GM23338 (cell line): ENCODE results near the gene C14orf119. TPM values are rescaled to one million over a fixed set of nuclear protein-coding genes. Genes with fewer than 3 reads are reported as not detected.

Experiments
- ATAC-seq: fragments of 200-7000 bp; cut with Tn5 transposase; 3 replicates; pipeline ENCODE4 v1.9.1; 2020
- DNase-seq: peaks from one replicate; pipeline ENCODE4 v3.0.0-alpha.2; 2015; ENCODE audit warnings: low spot score
- H2AFZ ChIP-seq: fragments of 200-600 bp; sonication (generic); 2 replicates; pipeline ENCODE4 v1.8.0; 2016; ENCODE audit warnings: antibody characterized with exemption, mild to moderate bottlenecking, moderate library complexity
- H3F3A ChIP-seq: fragments of 200-600 bp; sonication (generic); replicated peaks from 2 replicates; pipeline ENCODE4 v1.8.0; 2017; ENCODE audit warnings: antibody characterized with exemption, mixed run types, low read depth
- H3K27ac ChIP-seq: fragments of 200-600 bp; sonication (generic); 2 replicates; pipeline ENCODE4 v1.6.1; 2016; ENCODE audit warnings: low read depth
- H3K27me3 ChIP-seq: fragments of 200-600 bp; sonication (generic); 2 replicates; pipeline ENCODE4 v1.8.0; 2016; ENCODE audit warnings: mild to moderate bottlenecking, mixed run types, moderate library complexity; ENCODE audit not compliant: insufficient read depth
- H3K36me3 ChIP-seq: fragments of 200-600 bp; sonication (generic); 2 replicates; pipeline ENCODE4 v1.8.0; 2016; ENCODE audit warnings: mild to moderate bottlenecking; ENCODE audit not compliant: insufficient read depth
- H3K4me1 ChIP-seq: fragments of 200-600 bp; sonication (generic); 2 replicates; pipeline ENCODE4 v1.8.0; 2016; ENCODE audit warnings: mild to moderate bottlenecking, moderate library complexity; ENCODE audit not compliant: insufficient read depth
- H3K4me2 ChIP-seq: fragments of 200-600 bp; sonication (generic); 2 replicates; pipeline ENCODE4 v1.7.1; 2017; ENCODE audit warnings: mixed run types
- H3K4me3 ChIP-seq: fragments of 200-600 bp; sonication (generic); 2 replicates; pipeline ENCODE4 v1.6.1; 2016; ENCODE audit warnings: mixed run types
- H3K79me2 ChIP-seq: fragments of 200-600 bp; sonication (generic); replicated peaks from 2 replicates; pipeline ENCODE4 v1.8.0; 2017; ENCODE audit warnings: mild to moderate bottlenecking; ENCODE audit not compliant: insufficient read depth
- H3K9me2 ChIP-seq: fragments of 200-600 bp; sonication (generic); 2 replicates; pipeline ENCODE4 v1.8.0; 2017; ENCODE audit not compliant: insufficient read depth
- H4K20me1 ChIP-seq: fragments of 200-600 bp; sonication (generic); replicated peaks from 2 replicates; pipeline ENCODE4 v1.8.0; 2017; ENCODE audit warnings: mild to moderate bottlenecking; ENCODE audit not compliant: insufficient read depth
- H3K27ac Mint-ChIP-seq: 2 replicates; pipeline ENCODE4 v1.8.0; 2020; ENCODE audit warnings: inconsistent platforms, mild to moderate bottlenecking, moderate library complexity, mixed read lengths
- H3K27me3 Mint-ChIP-seq: 3 replicates; pipeline ENCODE4 v1.8.0; 2022; ENCODE audit warnings: low read depth, mild to moderate bottlenecking, moderate library complexity, mixed read lengths, inconsistent platforms; ENCODE audit not compliant: insufficient read depth, poor library complexity
- H3K36me3 Mint-ChIP-seq: 3 replicates; pipeline ENCODE4 v1.8.0; 2021; ENCODE audit warnings: low read depth, mild to moderate bottlenecking, inconsistent platforms, moderate library complexity, mixed read lengths
- H3K4me1 Mint-ChIP-seq: 3 replicates; pipeline ENCODE4 v1.8.0; 2020; ENCODE audit warnings: mild to moderate bottlenecking, inconsistent platforms, mixed read lengths
- H3K4me3 Mint-ChIP-seq: 3 replicates; pipeline ENCODE4 v1.8.0; 2021; ENCODE audit warnings: moderate library complexity, mild to moderate bottlenecking, inconsistent platforms, mixed read lengths
- H3K9me3 Mint-ChIP-seq: 3 replicates; pipeline ENCODE4 v1.8.0; 2020; ENCODE audit warnings: moderate library complexity, mild to moderate bottlenecking, inconsistent platforms, mixed read lengths
- CREB1 ChIP-seq: fragments of 250-450 bp; sonication (Bioruptor Pico); IDR thresholded peaks from 2 replicates; pipeline ENCODE4 v1.5.0; 2020; ENCODE audit warnings: low read depth, mild to moderate bottlenecking, moderate library complexity
- CTCF ChIP-seq, 2 experiments: fragments of 200-600 bp in 1 of 2; sonication (generic) in 1 of 2; conservative IDR thresholded peaks; 2 replicates each; pipeline versions ENCODE4 v1.5.1 to v1.6.1; 2016 to 2017; ENCODE audit warnings: antibody characterized with exemption in 2 of 2, low read depth in 2 of 2, mild to moderate bottlenecking in 2 of 2, moderate library complexity in 1 of 2
- ETS1 ChIP-seq: IDR thresholded peaks from 2 replicates; pipeline ENCODE4 v1.6.1; 2016; ENCODE audit warnings: antibody characterized with exemption
- EZH2 ChIP-seq: fragments of 200-600 bp; sonication (generic); IDR thresholded peaks from one replicate; pipeline ENCODE4 v1.8.0; 2017; ENCODE audit warnings: antibody characterized with exemption, mild to moderate bottlenecking, low read depth; ENCODE audit not compliant: unreplicated experiment
- EZH2phosphoT487 ChIP-seq: fragments of 200-600 bp; sonication (generic); IDR thresholded peaks from one replicate; pipeline ENCODE4 v1.8.1; 2018; ENCODE audit warnings: antibody characterized with exemption; ENCODE audit not compliant: unreplicated experiment
- JUNB ChIP-seq: IDR thresholded peaks from one replicate; pipeline ENCODE4 v1.6.1; 2016; ENCODE audit warnings: antibody characterized with exemption; ENCODE audit not compliant: unreplicated experiment
- NANOG ChIP-seq: IDR thresholded peaks from 2 replicates; pipeline ENCODE4 v1.6.1; 2016; ENCODE audit warnings: antibody characterized with exemption, borderline replicate concordance
- POLR2AphosphoS5 ChIP-seq: IDR thresholded peaks from 2 replicates; pipeline ENCODE4 v1.6.1; 2016; ENCODE audit warnings: antibody characterized with exemption, low read depth
- STAT1 ChIP-seq: IDR thresholded peaks from one replicate; pipeline ENCODE4 v1.6.1; 2016; ENCODE audit warnings: antibody characterized with exemption; ENCODE audit not compliant: unreplicated experiment
- ZNF114 ChIP-seq: fragments of 250-450 bp; sonication (Bioruptor Pico); IDR thresholded peaks from 2 replicates; pipeline ENCODE4 v1.5.0; 2020; ENCODE audit warnings: mild to moderate bottlenecking, moderate library complexity
- ZNF331 ChIP-seq: fragments of 250-450 bp; sonication (Bioruptor Pico); IDR thresholded peaks from 2 replicates; pipeline ENCODE4 v1.5.0; 2020; ENCODE audit warnings: low read depth, mild to moderate bottlenecking, moderate library complexity
- polyA plus RNA-seq: library from polyadenylated mRNA; unstranded; fragments of >200 nt; fragmentation: Nextera tagmentation; extraction: Ambion mirVana; gene quantifications from 2 replicates; pipeline ENCODE4 v1.2.1, GENCODE V29; 2016
- total RNA-seq: library from RNA; depleted of rRNA; stranded (reverse); fragments of >200 nt; shearing (Covaris generic); gene quantifications from 2 replicates; pipeline ENCODE4 v1.2.3, GENCODE V29; 2014
- TF ChIP-seq, protein P1 (sequence below): fragments of 250-450 bp; sonication (Bioruptor Pico); IDR thresholded peaks from 2 replicates; pipeline ENCODE4 v1.5.0; 2020; ENCODE audit warnings: mild to moderate bottlenecking, moderate library complexity
- TF ChIP-seq, protein P2 (sequence below): IDR thresholded peaks from one replicate; pipeline ENCODE4 v1.6.1; 2018; ENCODE audit warnings: antibody characterized with exemption; ENCODE audit not compliant: unreplicated experiment

Gene C14orf119
- total and polyA plus RNA-seq, 2 experiments from 2014 or later, result 49.4 to 118 TPM

GRCh38 chr14:23110579-23111365 lies 15.5 kb downstream of the C14orf119 start:
- 0 out of 2 replicates have a peak, but pooled peaks cover 4% of the 10 kb centered on the region for H3K9me2 ChIP-seq
- no peak overlapping the region for H3K27ac ChIP-seq
- no peaks in the 10 kb centered on the region for H3K27me3 ChIP-seq
- no peak for TF ChIP-seq CREB1 (CRISPR knock-in tag)
- TF ChIP-seq ETS1, result no peak
- no peak for TF ChIP-seq ZNF114 (CRISPR knock-in tag)
- no peak for TF ChIP-seq EZH2phosphoT487
- TF ChIP-seq, protein P1, sequence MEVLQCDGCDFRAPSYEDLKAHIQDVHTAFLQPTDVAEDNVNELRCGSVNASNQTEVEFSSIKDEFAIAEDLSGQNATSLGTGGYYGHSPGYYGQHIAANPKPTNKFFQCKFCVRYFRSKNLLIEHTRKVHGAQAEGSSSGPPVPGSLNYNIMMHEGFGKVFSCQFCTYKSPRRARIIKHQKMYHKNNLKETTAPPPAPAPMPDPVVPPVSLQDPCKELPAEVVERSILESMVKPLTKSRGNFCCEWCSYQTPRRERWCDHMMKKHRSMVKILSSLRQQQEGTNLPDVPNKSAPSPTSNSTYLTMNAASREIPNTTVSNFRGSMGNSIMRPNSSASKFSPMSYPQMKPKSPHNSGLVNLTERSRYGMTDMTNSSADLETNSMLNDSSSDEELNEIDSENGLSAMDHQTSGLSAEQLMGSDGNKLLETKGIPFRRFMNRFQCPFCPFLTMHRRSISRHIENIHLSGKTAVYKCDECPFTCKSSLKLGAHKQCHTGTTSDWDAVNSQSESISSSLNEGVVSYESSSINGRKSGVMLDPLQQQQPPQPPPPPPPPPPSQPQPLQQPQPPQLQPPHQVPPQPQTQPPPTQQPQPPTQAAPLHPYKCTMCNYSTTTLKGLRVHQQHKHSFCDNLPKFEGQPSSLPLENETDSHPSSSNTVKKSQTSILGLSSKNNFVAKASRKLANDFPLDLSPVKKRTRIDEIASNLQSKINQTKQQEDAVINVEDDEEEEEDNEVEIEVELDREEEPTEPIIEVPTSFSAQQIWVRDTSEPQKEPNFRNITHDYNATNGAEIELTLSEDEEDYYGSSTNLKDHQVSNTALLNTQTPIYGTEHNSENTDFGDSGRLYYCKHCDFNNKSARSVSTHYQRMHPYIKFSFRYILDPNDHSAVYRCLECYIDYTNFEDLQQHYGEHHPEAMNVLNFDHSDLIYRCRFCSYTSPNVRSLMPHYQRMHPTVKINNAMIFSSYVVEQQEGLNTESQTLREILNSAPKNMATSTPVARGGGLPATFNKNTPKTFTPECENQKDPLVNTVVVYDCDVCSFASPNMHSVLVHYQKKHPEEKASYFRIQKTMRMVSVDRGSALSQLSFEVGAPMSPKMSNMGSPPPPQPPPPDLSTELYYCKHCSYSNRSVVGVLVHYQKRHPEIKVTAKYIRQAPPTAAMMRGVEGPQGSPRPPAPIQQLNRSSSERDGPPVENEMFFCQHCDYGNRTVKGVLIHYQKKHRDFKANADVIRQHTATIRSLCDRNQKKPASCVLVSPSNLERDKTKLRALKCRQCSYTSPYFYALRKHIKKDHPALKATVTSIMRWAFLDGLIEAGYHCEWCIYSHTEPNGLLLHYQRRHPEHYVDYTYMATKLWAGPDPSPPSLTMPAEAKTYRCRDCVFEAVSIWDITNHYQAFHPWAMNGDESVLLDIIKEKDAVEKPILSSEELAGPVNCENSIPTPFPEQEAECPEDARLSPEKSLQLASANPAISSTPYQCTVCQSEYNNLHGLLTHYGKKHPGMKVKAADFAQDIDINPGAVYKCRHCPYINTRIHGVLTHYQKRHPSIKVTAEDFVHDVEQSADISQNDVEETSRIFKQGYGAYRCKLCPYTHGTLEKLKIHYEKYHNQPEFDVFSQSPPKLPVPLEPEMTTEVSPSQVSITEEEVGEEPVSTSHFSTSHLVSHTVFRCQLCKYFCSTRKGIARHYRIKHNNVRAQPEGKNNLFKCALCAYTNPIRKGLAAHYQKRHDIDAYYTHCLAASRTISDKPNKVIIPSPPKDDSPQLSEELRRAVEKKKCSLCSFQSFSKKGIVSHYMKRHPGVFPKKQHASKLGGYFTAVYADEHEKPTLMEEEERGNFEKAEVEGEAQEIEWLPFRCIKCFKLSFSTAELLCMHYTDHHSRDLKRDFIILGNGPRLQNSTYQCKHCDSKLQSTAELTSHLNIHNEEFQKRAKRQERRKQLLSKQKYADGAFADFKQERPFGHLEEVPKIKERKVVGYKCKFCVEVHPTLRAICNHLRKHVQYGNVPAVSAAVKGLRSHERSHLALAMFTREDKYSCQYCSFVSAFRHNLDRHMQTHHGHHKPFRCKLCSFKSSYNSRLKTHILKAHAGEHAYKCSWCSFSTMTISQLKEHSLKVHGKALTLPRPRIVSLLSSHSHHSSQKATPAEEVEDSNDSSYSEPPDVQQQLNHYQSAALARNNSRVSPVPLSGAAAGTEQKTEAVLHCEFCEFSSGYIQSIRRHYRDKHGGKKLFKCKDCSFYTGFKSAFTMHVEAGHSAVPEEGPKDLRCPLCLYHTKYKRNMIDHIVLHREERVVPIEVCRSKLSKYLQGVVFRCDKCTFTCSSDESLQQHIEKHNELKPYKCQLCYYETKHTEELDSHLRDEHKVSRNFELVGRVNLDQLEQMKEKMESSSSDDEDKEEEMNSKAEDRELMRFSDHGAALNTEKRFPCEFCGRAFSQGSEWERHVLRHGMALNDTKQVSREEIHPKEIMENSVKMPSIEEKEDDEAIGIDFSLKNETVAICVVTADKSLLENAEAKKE (CRISPR knock-in tag), result no peak
- TF ChIP-seq EZH2, result no peak
- TF ChIP-seq POLR2AphosphoS5, result no peak
- TF ChIP-seq ZNF331 (CRISPR knock-in tag), result no peak
- TF ChIP-seq CTCF (conservative IDR thresholded peaks at IDR 0.05; ENCODE audit: low read depth in 2 of 2), result no peak
- no peak for TF ChIP-seq NANOG
- TF ChIP-seq, protein P2, sequence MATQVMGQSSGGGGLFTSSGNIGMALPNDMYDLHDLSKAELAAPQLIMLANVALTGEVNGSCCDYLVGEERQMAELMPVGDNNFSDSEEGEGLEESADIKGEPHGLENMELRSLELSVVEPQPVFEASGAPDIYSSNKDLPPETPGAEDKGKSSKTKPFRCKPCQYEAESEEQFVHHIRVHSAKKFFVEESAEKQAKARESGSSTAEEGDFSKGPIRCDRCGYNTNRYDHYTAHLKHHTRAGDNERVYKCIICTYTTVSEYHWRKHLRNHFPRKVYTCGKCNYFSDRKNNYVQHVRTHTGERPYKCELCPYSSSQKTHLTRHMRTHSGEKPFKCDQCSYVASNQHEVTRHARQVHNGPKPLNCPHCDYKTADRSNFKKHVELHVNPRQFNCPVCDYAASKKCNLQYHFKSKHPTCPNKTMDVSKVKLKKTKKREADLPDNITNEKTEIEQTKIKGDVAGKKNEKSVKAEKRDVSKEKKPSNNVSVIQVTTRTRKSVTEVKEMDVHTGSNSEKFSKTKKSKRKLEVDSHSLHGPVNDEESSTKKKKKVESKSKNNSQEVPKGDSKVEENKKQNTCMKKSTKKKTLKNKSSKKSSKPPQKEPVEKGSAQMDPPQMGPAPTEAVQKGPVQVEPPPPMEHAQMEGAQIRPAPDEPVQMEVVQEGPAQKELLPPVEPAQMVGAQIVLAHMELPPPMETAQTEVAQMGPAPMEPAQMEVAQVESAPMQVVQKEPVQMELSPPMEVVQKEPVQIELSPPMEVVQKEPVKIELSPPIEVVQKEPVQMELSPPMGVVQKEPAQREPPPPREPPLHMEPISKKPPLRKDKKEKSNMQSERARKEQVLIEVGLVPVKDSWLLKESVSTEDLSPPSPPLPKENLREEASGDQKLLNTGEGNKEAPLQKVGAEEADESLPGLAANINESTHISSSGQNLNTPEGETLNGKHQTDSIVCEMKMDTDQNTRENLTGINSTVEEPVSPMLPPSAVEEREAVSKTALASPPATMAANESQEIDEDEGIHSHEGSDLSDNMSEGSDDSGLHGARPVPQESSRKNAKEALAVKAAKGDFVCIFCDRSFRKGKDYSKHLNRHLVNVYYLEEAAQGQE, result no peak
- TF ChIP-seq STAT1, result no peak
- no peak for TF ChIP-seq JUNB
- peaks cover 13% of the 10 kb centered on the region for H3K4me1 ChIP-seq
- Mint-ChIP-seq H3K4me3 (no peak overlapping the region), H3K4me1 (peaks cover 30% of the 10 kb centered on the region), H3K27me3 (peaks cover 8% of the 10 kb centered on the region), H3K36me3 (peaks cover 4% of the 10 kb centered on the region; the same call in 1 of the 3 replicates), H3K27ac (no peak overlapping the region), H3K9me3 (peaks cover 5% of the 10 kb centered on the region; the same call in 2 of the 3 replicates)
- no peaks in the 10 kb centered on the region for H3K79me2 ChIP-seq
- DNase-seq, result no peak
- no peaks in the 10 kb centered on the region for H4K20me1 ChIP-seq
- H3F3A ChIP-seq, result no peaks in the 10 kb centered on the region
- H2AFZ ChIP-seq, result no peak overlapping the region
- no peak overlapping the region for H3K4me3 ChIP-seq
- no peak overlapping the region for H3K4me2 ChIP-seq
- no peak for ATAC-seq
- H3K36me3 ChIP-seq, result no peaks in the 10 kb centered on the region
